GM18873 (cell line): ENCODE measurements around the gene OR10J5.

Experiments used
- ATAC-seq: cut with Tn5 transposase; IDR thresholded peaks from one replicate; pipeline ENCODE4 v1.9.1; 2021; ENCODE audit warnings: mild to moderate bottlenecking, moderate library complexity, moderate number of reproducible peaks; ENCODE audit not compliant: unreplicated experiment, low FRiP score

OR10J5 gene

GRCh38 chr1:159492575-159493323, 43.1 kb downstream of the OR10J5 start:
- ATAC-seq, result no peak
